GM12878 (cell line): ENCODE data around the gene CDKN2A. TPM values are rescaled to one million over a fixed set of nuclear protein-coding genes. Genes with fewer than 3 reads are reported as not detected.

Experiments
- BRCA1 ChIP-seq: IDR thresholded peaks from 2 replicates; pipeline ENCODE4 v1.6.1; 2011; ENCODE audit warnings: low read depth, low read length, improper control_type of control experiment
- CEBPB ChIP-seq, 2 experiments: fragments of 150-350 bp in 1 of 2; IDR thresholded peaks; 2 replicates each; pipeline ENCODE4 v1.6.1; 2012 to 2014; ENCODE audit warnings: low read depth in 2 of 2, low read length in 2 of 2, borderline replicate concordance in 1 of 2, inconsistent platforms in 1 of 2
- EGR1 ChIP-seq, 2 experiments: IDR thresholded peaks; 1 replicate in 1 of 2; 2 replicates in 1 of 2; pipeline ENCODE4 v1.6.1; 2011 to 2012; ENCODE audit warnings: low read depth in 2 of 2, low read length in 2 of 2, borderline replicate concordance in 1 of 2, mild to moderate bottlenecking in 1 of 2, moderate library complexity in 1 of 2
- ETV6 ChIP-seq, 2 experiments: fragments of 450-650 bp in 1 of 2; IDR thresholded peaks in 1 of 2; conservative IDR thresholded peaks in 1 of 2; 2 replicates each; pipeline ENCODE4 v1.6.1; 2014; ENCODE audit warnings: antibody characterized with exemption in 1 of 2, borderline replicate concordance in 1 of 2, low read depth in 1 of 2, mild to moderate bottlenecking in 1 of 2, moderate library complexity in 1 of 2
- IKZF1 ChIP-seq: fragments of 450-650 bp; conservative IDR thresholded peaks from 2 replicates; pipeline ENCODE4 v1.6.1; 2017; ENCODE audit warnings: antibody characterized with exemption, mild to moderate bottlenecking
- MEF2B ChIP-seq: fragments of 450-650 bp; IDR thresholded peaks from 2 replicates; pipeline ENCODE4 v1.6.1; 2018; ENCODE audit warnings: mild to moderate bottlenecking, moderate library complexity; ENCODE audit not compliant: partially characterized antibody, poor library complexity, severe bottlenecking
- NBN ChIP-seq: fragments of 450-650 bp; IDR thresholded peaks from 2 replicates; pipeline ENCODE4 v1.6.1; 2016
- NFIC ChIP-seq: IDR thresholded peaks from 2 replicates; pipeline ENCODE4 v1.6.1; 2012; ENCODE audit warnings: low read depth, mild to moderate bottlenecking, inconsistent platforms, low read length, moderate library complexity
- RB1 ChIP-seq: fragments of 450-650 bp; formaldehyde crosslinking; IDR thresholded peaks from 2 replicates; pipeline ENCODE4 v1.6.1; 2017; ENCODE audit warnings: mild to moderate bottlenecking, borderline replicate concordance
- RCOR1 ChIP-seq: conservative IDR thresholded peaks from 2 replicates; pipeline ENCODE4 v1.6.1; 2012; ENCODE audit warnings: low read depth, low read length, improper control_type of control experiment
- SRF ChIP-seq, 2 experiments: IDR thresholded peaks; 2 replicates each; pipeline ENCODE4 v1.6.1; 2011; ENCODE audit warnings: low read depth in 2 of 2, low read length in 2 of 2, mild to moderate bottlenecking in 1 of 2, moderate library complexity in 1 of 2
- STAT3 ChIP-seq: IDR thresholded peaks from 2 replicates; pipeline ENCODE4 v1.6.1; 2011; ENCODE audit warnings: low read depth, low read length, improper control_type of control experiment
- TARDBP ChIP-seq: IDR thresholded peaks from 2 replicates; pipeline ENCODE4 v1.6.1; 2016; ENCODE audit warnings: borderline replicate concordance
- polyA plus RNA-seq, 11 experiments: library from polyadenylated mRNA; depleted of rRNA in 4 of 11; unstranded in 6 of 11; stranded (reverse) in 5 of 11; fragments of >200 nt; fragmentation: Nextera tagmentation in 4 of 11; fragmentation: Illumina TruSeq in 1 of 11; extraction: Ambion mirVana in 4 of 11; extraction: Trizol in 1 of 11; gene quantifications; 1 replicate in 1 of 11; 2 replicates in 10 of 11; pipeline versions ENCODE4 v1.2.1 to v1.2.3, GENCODE V29; 2011 to 2016; ENCODE audit warnings: inconsistent platforms in 2 of 11, missing spikeins in 2 of 11, low read depth in 1 of 11
- total RNA-seq, 4 experiments: library from RNA; depleted of rRNA in 3 of 4; stranded (reverse); fragments of >200 nt in 3 of 4; fragmentation: Illumina TruSeq in 1 of 4; extraction: Trizol in 1 of 4; gene quantifications; 2 replicates each; pipeline versions ENCODE4 v1.2.1 to v1.2.3, GENCODE V29; 2013 to 2021
- TF ChIP-seq, protein P1 (sequence below): fragments of 450-650 bp; IDR thresholded peaks from 2 replicates; pipeline ENCODE4 v1.6.1; 2017; ENCODE audit warnings: mild to moderate bottlenecking
- TF ChIP-seq, protein P2 (sequence below): fragments of 450-650 bp; IDR thresholded peaks from 2 replicates; pipeline ENCODE4 v1.6.1; 2018; ENCODE audit warnings: borderline replicate concordance, mild to moderate bottlenecking; ENCODE audit not compliant: partially characterized antibody
- TF ChIP-seq, protein P3 (sequence below): fragments of 450-650 bp; IDR thresholded peaks from 2 replicates; pipeline ENCODE4 v1.6.1; 2017; ENCODE audit warnings: antibody characterized with exemption, mild to moderate bottlenecking, moderate library complexity
- TF ChIP-seq, protein P4 (sequence below): fragments of 450-650 bp; IDR thresholded peaks from 2 replicates; pipeline ENCODE4 v1.6.1; 2014; ENCODE audit warnings: mild to moderate bottlenecking
- TF ChIP-seq, protein P5 (sequence below): fragments of 150-350 bp; IDR thresholded peaks from 2 replicates; pipeline ENCODE4 v1.6.1; 2014; ENCODE audit warnings: mild to moderate bottlenecking, low read depth, low read length

CDKN2A gene
- total and polyA plus RNA-seq, 10 of the 15 experiments (the other 5 are each of a cell fraction or from before 2014, with no cell fraction given): 0.84 to 41.2 (median 18.4) TPM

DNA sequence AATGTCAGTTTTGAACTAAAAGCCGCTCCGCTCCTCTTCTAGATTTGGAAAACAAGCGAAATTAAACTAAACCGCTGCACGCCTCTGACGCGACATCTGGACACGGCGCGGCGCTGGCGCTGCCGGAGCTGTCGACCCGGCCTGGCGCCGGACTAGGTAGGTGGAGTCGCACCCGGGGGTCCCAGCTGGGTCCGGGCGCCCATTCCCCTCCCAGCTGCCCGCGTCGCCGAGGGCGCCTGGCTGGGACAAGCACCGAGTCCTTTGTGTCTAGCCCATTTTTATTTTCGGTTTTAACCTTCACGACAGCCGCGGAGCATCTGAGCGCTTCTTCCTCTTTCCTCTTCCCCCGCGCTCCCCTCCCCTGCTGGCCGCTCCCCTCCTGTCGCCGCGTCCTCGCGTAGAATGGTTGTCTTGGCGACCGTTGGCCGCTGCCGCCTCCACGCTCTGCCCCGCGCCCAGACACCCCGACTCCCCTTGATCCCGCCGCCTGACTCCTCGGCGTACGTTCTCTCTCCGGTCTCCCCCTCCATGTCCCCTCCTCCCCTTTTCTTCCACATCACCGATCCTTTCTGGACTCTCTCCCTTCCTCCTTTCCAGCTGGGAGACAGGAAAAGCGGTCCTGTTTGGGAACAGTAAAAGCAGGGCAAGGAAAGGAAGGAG is 944 bp upstream of the CDKN2A start (continued):
- TF ChIP-seq, protein P1, sequence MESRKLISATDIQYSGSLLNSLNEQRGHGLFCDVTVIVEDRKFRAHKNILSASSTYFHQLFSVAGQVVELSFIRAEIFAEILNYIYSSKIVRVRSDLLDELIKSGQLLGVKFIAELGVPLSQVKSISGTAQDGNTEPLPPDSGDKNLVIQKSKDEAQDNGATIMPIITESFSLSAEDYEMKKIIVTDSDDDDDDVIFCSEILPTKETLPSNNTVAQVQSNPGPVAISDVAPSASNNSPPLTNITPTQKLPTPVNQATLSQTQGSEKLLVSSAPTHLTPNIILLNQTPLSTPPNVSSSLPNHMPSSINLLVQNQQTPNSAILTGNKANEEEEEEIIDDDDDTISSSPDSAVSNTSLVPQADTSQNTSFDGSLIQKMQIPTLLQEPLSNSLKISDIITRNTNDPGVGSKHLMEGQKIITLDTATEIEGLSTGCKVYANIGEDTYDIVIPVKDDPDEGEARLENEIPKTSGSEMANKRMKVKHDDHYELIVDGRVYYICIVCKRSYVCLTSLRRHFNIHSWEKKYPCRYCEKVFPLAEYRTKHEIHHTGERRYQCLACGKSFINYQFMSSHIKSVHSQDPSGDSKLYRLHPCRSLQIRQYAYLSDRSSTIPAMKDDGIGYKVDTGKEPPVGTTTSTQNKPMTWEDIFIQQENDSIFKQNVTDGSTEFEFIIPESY: no peak
- TF ChIP-seq CEBPB (IDR thresholded peaks at IDR 0.05; ENCODE audit: borderline replicate concordance in 1 of 2, low read depth in 2 of 2, low read length in 2 of 2) (no peak), ETV6 (conservative IDR thresholded peaks at IDR 0.05 in 1 of 2, IDR thresholded peaks at IDR 0.05 in 1 of 2; ENCODE audit: borderline replicate concordance in 1 of 2, low read depth in 1 of 2) (0 out of 4 replicates have a peak, but pooled peaks of 1 of the 2 experiments have one; percentile 20), NFIC (no peak), NBN (no peak), SRF (IDR thresholded peaks at IDR 0.05; ENCODE audit: low read depth in 2 of 2, low read length in 2 of 2) (0 out of 4 replicates have a peak, but pooled peaks of 1 of the 2 experiments have one; percentile 17), RCOR1 (no peak), EGR1 (IDR thresholded peaks at IDR 0.05; ENCODE audit: borderline replicate concordance in 1 of 2, low read depth in 2 of 2, low read length in 2 of 2) (no peak), STAT3 (no peak), RB1 (no peak), TARDBP (no peak), IKZF1 (no peak; the same call in none of the 2 replicates), MEF2B (peak; percentile 7), BRCA1 (no peak)
- TF ChIP-seq, protein P2, sequence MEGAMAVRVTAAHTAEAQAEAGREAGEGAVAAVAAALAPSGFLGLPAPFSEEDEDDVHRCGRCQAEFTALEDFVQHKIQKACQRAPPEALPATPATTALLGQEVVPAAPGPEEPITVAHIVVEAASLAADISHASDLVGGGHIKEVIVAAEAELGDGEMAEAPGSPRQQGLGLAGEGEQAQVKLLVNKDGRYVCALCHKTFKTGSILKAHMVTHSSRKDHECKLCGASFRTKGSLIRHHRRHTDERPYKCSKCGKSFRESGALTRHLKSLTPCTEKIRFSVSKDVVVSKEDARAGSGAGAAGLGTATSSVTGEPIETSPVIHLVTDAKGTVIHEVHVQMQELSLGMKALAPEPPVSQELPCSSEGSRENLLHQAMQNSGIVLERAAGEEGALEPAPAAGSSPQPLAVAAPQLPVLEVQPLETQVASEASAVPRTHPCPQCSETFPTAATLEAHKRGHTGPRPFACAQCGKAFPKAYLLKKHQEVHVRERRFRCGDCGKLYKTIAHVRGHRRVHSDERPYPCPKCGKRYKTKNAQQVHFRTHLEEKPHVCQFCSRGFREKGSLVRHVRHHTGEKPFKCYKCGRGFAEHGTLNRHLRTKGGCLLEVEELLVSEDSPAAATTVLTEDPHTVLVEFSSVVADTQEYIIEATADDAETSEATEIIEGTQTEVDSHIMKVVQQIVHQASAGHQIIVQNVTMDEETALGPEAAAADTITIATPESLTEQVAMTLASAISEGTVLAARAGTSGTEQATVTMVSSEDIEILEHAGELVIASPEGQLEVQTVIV: peak; percentile 81
- TF ChIP-seq, protein P3, sequence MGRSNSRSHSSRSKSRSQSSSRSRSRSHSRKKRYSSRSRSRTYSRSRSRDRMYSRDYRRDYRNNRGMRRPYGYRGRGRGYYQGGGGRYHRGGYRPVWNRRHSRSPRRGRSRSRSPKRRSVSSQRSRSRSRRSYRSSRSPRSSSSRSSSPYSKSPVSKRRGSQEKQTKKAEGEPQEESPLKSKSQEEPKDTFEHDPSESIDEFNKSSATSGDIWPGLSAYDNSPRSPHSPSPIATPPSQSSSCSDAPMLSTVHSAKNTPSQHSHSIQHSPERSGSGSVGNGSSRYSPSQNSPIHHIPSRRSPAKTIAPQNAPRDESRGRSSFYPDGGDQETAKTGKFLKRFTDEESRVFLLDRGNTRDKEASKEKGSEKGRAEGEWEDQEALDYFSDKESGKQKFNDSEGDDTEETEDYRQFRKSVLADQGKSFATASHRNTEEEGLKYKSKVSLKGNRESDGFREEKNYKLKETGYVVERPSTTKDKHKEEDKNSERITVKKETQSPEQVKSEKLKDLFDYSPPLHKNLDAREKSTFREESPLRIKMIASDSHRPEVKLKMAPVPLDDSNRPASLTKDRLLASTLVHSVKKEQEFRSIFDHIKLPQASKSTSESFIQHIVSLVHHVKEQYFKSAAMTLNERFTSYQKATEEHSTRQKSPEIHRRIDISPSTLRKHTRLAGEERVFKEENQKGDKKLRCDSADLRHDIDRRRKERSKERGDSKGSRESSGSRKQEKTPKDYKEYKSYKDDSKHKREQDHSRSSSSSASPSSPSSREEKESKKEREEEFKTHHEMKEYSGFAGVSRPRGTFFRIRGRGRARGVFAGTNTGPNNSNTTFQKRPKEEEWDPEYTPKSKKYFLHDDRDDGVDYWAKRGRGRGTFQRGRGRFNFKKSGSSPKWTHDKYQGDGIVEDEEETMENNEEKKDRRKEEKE: no peak
- TF ChIP-seq, protein P4, sequence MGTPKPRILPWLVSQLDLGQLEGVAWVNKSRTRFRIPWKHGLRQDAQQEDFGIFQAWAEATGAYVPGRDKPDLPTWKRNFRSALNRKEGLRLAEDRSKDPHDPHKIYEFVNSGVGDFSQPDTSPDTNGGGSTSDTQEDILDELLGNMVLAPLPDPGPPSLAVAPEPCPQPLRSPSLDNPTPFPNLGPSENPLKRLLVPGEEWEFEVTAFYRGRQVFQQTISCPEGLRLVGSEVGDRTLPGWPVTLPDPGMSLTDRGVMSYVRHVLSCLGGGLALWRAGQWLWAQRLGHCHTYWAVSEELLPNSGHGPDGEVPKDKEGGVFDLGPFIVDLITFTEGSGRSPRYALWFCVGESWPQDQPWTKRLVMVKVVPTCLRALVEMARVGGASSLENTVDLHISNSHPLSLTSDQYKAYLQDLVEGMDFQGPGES: no peak
- TF ChIP-seq, protein P5, sequence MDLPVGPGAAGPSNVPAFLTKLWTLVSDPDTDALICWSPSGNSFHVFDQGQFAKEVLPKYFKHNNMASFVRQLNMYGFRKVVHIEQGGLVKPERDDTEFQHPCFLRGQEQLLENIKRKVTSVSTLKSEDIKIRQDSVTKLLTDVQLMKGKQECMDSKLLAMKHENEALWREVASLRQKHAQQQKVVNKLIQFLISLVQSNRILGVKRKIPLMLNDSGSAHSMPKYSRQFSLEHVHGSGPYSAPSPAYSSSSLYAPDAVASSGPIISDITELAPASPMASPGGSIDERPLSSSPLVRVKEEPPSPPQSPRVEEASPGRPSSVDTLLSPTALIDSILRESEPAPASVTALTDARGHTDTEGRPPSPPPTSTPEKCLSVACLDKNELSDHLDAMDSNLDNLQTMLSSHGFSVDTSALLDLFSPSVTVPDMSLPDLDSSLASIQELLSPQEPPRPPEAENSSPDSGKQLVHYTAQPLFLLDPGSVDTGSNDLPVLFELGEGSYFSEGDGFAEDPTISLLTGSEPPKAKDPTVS: no peak
